ENCODE results near the gene CDHR1.

CDHR1 gene

GRCh38 chr10:84201682-84202081 is 7.3 kb downstream of the CDHR1 start:
- DNase-seq: no peak

- no peak for DNase-seq
Measured at GRCh38 chr10:84202349-84202748, 8.0 kb downstream of the CDHR1 start.

GRCh38 chr10:84204122-84204521 is 9.8 kb downstream of the CDHR1 start:
- no peak for DNase-seq

- DNase-seq: no peak
Measured at GRCh38 chr10:84204610-84205009, 10.3 kb downstream of the CDHR1 start.

DNA sequence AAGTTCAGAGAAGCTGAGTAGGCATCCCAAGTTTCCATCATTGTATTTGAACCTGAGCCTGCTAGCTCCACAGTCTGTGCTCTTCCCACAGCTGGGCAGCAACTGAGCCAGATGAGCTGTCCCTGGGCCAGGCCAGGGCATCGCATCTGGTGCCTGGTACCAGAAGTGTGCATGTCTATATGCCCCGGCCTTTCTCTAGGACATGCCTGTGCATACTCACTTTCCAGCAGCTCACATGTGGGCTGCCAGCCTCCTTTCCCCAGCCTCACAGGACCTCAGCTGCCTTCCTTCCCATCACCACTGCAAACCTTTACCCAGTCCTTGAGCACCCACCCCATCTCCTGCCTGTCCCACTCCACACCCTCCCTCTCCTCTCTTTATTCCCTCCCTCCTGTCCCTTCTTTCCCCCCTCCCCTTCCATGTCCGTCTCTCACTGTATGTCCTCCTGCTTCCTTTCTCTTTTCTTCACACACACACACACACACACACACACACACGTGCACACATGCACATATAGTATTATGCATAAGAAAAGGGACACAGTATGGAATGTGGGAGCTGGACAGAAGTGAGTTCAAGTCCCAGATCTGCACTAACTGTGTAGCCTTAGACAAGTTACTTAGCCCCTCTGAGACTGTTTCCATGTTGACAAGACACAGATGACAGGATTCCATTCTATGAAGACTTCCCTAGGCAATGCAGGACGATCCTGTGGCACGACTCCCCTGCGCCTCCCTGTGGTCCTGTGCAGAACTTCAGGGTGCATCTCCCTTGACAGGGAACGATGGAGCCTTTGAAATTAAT is 10.9 kb downstream of the CDHR1 start:
- DNase-seq: peak; percentile 59

DNA sequence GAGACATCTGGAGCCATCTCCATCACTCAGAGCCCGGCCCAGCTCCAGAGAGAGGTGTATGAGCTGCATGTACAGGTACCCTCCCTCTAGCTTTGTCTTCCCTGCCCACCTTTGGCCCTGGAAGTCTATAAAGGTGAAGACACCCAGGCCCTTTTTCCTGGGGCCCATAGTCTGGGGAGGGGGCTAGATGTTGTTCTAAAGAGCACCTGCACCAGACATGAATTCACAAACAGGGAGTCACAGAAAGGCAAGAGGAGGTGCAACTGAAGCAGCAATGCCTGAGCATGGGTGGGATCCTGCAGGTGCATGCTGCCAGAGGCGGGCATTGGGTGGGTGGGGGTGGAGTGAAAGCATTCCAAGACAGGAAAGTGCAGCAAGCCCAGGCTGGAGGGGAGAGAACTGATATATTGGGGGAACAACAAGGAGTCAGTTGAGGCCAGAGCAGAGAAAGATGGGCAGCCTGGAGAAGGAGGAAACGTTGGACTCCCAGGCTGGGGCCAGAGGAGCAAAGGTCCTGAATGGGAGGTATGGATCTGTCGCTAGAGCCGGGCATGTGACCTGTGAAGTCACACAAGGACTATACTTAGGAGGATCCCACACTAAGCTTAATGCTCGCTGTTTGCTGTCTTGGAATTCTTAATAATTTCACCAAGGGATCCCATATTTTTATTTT is 11.7 kb downstream of the CDHR1 start:
- DNase-seq: no peak

GRCh38 chr10:84208023-84208422 is 13.7 kb downstream of the CDHR1 start:
- no peak for DNase-seq

- no peak for DNase-seq
Measured at GRCh38 chr10:84211566-84211965, 17.2 kb downstream of the CDHR1 start.

DNA sequence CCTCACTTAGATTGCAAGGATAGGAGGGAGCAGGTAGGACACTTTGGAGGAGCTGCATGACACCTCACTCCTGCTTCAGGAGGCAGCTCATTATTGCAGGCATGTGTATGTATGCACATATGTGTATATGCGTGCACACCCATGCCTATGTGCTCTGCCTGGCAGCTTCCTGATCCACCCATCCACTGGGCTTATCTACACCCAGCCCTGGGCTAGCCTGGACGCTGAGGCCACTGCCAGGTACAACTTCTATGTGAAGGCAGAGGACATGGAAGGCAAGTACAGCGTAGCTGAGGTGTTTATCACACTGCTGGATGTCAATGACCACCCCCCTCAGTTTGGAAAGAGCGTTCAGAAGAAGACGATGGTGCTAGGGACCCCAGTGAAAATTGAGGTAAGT is 17.7 kb downstream of the CDHR1 start:
- no peak for DNase-seq

- no peak for DNase-seq
Measured at GRCh38 chr10:84213076-84213475, 18.7 kb downstream of the CDHR1 start.

- DNase-seq: no peak
Measured at GRCh38 chr10:84214046-84214572, 19.8 kb downstream of the CDHR1 start.

GRCh38 chr10:84214612-84215235 is 20.4 kb downstream of the CDHR1 start:
- DNase-seq: peak; percentile 55

DNA sequence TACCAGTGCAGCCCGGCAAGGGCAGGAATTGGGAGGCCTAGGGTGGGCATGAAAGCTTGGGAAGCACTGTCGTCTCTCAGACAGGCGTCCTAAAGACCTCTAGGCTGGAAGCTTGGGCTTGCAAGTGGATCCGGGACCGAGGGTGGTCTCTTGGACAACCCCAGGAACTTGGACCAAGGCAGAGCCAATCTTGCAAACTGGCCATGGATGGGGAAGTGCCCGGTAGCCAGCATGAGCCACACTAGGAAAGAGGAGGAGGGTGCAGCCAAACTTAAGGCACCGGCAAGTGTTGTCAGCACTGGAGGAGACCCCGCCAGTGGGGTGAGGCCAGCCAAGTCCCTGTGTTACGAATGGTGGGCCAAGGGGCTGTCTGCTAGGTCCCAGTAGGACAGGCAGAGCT is 22.5 kb downstream of the CDHR1 start:
- no peak for DNase-seq

- no peak for DNase-seq
Measured at GRCh38 chr10:84217746-84218145, 23.4 kb downstream of the CDHR1 start.

- DNase-seq: no peak
Measured at GRCh38 chr10:84221916-84222315, 27.6 kb downstream of the CDHR1 start.

GRCh38 chr10:84224411-84225028 is 30.2 kb downstream of the CDHR1 start:
- DNase-seq: no peak

DNA sequence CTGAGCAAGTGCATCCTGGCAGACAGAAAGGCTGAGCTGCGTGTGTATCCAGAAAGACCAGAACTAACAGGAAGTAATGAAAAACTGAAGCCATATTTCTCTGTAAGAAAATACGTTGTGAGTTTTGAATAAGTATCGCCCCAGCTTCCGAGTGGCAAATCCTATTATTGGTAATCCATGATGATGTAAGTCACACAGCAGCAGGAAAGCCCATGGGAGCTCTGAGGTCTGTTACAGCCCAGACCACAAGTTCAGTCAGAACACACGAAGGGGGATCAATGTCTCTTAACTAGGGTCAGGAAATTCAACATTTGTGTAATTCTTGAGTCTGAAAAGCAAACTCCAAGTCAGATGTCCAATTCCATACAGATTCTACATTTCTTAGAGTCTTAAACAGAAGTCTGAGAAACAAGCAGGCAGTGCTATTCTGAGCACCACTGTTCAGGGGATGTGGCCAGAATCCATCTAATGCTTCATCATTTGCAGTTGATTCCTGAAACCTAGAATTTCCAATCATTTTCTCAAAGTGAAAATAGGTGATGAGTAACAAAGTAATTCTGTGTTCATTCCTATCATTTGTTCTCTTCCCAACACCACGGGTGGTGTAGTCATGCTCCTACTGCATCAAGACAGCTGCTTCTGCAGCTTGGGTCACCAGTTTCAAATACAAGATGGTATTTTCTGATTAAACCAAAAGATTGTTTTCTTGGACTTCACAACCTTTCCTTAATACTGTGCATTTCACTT is 31.3 kb downstream of the CDHR1 start, which contains the start of gene LRIT2:
TSS of gene LRIT2 (minus strand) at position 118 of the 747 bp plus-strand sequence. CDS start at position 94, 24 bp downstream.
- DNase-seq: no peak

DNA sequence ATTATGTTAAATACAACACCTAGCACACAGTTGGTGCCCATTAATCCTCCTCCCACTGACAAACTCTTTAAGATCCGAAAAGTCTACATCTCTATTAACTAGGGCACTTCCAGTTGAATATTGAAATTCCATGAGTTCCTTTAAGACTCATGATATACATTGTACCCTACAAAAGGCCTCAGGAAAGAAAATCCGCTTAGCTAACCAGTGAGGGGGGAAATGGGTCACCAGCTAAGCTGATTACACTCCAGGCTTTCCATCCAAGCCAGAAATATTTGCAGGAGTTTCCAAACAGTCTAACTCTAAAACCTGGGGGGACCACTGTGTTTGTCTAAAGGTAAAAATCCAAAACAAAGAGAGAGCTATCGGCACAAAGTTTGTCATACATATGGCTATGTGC is 32.3 kb downstream of the CDHR1 start:
- no peak for DNase-seq

GRCh38 chr10:84227810-84228209 is 33.5 kb downstream of the CDHR1 start:
- no peak for DNase-seq

- no peak for DNase-seq
Measured at GRCh38 chr10:84230359-84230758, 36.0 kb downstream of the CDHR1 start.

DNA sequence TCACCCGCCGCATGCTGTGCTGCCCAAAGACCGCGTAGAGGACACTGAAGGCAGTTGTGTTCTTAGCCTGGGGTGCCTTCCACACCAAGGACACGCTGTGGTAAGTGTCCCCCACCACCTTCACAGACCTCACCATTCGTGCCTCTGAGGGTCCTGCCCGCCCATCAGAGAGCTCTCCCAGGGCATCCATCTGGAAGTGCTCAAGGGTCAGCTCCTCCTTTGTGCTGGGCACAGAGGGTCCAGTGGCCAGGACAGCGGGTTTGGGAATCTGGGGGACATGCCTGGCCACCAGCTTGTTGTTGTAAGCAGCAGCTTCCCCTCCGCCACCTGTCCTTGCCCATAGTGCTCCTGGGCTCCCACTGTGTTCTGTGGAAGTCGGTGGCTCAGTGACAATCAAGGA is 38.0 kb downstream of the CDHR1 start:
- DNase-seq: no peak

DNA sequence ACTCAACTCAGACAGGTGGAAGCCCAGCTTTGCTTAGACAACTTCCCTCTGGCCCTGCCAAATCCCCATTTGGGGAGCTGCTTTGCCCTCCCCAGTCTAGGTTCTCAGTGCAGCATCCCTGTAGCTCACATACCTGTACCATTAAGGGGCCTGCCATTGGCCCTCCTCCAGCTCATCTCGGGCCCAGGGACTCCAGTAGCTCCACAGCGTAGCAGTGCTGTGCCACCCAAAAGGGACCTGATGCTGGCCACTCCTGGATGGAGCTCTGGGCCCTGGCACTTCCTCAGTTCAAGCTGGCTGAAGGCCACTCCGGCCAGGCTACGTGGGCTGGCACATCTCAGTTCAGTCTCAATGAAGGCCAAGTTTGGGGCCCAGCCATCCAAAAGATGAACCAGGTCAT is 39.6 kb downstream of the CDHR1 start:
- DNase-seq: no peak

Measured in activated CD4-positive, alpha-beta T cell treated with anti-CD3 and anti-CD28 coated beads, Interleukin-2, amount 50 U/mL, for 16 hours (primary cell).